SIG-M5 treated with dmso at 0.1 percent for 504 hours (cell line): Measurements from ENCODE around the gene RASGRP2.
"Not testable (repeated sequence)": the region's sequence is repeated elsewhere in the genome, so short reads cannot be mapped to it uniquely, and the experiment has no call there.

Source experiments
- DNase-seq: peaks from one replicate; lab custom pipeline; 2025; ENCODE audit not compliant: unreplicated experiment; lab: John Stamatoyannopoulos, UW

The RASGRP2 gene

DNA sequence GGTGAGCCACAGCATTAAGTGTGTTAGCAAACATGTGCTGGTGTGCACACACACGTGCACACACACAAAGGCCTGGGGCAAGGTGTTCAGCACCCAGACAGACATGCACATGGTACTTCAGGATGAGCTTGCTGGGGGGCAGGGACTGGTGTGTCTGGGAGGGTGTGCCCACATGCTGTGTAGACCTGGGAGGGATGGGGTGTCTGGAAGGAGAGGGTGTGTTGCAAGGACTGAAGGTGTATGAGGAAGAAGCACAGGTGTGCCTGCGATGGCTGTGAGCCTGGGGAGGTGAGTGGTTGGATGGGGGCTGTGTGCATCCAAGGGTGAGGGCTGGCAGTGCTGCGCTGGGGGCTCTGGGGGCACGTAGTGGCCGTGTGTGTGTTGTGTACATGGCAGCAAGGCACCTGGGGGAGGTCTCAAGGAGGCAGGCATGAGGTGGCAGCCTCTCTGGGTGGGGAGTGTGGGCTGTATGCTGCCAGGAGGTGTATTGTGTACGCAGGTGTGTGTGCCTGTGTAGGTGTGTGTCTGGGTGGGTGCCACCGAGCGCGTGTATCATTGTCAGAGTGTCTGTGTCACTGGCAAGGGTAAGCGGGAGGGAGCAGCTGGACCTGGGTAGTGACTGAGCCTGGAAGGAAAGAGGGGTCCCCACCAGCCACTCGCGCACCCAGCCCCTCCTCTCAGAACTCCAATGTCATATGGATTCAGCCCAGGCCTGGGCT is 23.1 kb downstream of the RASGRP2 start:
- no peak for DNase-seq

- no peak for DNase-seq
Observed at GRCh38 chr11:64720167-64720566, 23.8 kb downstream of the RASGRP2 start.

- DNase-seq, result no peak
Observed at GRCh38 chr11:64719406-64719805, 24.5 kb downstream of the RASGRP2 start.

DNA sequence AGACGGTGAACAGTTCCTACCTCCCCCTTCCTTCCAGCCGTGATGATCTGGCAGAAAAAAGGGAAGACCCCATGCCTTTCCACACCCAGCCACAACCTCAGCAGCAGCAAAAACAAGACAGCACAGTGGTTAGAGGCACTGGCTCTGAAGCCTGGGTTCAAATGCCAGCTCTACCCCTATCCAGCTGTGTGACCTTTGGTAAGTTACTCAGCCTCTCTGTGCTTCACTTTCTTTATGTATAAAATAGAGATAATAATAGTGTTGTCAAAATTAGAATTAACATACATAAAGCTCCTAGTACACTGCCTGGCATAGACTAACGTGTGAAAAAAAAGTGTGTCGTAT is 25.2 kb downstream of the RASGRP2 start:
- no peak for DNase-seq

- no peak for DNase-seq
Observed at GRCh38 chr11:64718084-64718779, 25.7 kb downstream of the RASGRP2 start.

DNA sequence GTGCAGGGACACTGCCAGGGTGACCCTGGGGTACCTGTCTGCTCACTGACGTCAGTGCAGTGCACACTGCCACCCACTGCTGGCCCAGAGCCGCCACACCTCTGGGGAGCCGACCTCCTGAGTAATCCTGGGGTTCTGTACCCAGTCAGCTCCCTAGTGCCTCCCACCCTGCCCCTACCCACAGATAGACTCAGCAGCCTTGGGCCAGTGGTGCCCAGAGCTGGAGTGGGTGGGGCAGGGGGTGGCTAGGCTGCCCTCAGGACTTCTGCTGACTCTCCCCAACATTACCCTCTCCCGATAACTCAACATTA is 26.7 kb downstream of the RASGRP2 start:
- DNase-seq, result no peak

- no peak for DNase-seq
Observed at GRCh38 chr11:64716473-64717267, 27.3 kb downstream of the RASGRP2 start.

- DNase-seq, result no peak
Observed at GRCh38 chr11:64715756-64716472, 28.0 kb downstream of the RASGRP2 start.

DNA sequence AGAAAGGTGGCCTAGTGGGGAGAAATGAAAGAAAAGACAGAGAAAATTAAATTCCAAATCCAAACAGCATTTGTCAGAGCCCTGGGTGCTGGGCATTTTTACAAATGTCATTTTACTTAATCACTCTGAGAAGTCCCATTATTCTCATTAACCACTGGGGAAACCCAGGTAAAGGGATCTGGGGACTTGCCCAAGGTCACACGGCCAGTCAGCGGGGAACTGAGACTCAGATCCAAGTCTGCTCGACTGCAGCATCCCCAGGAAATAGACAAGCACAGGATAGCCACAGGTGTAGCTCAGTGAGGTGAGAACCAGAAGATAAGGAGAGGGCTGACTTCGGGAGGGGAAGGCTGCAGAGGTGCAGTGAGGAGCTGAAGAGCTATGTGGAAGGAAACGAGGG is 28.8 kb downstream of the RASGRP2 start:
- no peak for DNase-seq

DNA sequence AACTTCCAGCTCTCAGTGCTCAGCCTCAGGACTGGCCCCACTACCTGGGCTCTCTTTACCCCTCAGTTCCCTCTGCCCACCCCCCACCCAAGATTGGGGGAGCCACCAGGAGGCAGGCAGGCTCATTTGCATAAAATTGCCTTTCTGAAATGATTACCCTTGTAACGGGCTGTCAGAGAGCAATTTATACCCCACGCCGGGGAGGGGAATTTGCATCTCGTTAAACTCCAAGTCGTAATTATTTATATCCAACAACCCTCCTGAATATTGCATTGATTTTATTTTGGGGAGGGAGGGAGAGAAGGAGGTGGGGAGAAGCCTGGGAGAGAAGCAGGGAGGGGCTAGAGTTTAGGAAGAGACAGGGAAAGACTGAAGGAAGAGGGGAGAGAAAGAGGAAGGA is 29.3 kb downstream of the RASGRP2 start:
- DNase-seq, result no peak

- no peak for DNase-seq
Observed at GRCh38 chr11:64713781-64714363, 30.1 kb downstream of the RASGRP2 start.

GRCh38 chr11:64713016-64713707 is 30.8 kb downstream of the RASGRP2 start:
- DNase-seq, result no peak

- no peak for DNase-seq
Observed at GRCh38 chr11:64712430-64713015, 31.4 kb downstream of the RASGRP2 start.

DNA sequence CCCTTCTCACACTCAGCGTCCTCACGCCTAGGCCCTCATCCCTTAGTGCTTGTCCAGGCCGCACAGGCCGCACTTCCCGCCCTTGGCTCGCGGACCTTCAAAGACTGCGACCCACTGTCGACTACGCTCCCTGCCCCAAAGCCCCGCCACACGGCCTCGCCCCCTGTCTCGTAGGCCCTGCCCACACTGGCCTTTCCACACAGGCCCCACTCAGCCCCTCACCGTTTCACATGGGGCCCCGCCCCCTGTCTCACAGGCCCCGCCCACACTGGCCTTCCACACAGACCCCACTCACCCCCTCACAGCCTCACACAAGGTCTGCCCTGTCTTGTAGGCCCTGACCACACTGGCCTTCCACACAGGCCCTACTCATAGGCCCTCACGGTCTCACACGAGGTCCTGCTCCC is 32.0 kb downstream of the RASGRP2 start:
- DNase-seq, result no peak

DNA sequence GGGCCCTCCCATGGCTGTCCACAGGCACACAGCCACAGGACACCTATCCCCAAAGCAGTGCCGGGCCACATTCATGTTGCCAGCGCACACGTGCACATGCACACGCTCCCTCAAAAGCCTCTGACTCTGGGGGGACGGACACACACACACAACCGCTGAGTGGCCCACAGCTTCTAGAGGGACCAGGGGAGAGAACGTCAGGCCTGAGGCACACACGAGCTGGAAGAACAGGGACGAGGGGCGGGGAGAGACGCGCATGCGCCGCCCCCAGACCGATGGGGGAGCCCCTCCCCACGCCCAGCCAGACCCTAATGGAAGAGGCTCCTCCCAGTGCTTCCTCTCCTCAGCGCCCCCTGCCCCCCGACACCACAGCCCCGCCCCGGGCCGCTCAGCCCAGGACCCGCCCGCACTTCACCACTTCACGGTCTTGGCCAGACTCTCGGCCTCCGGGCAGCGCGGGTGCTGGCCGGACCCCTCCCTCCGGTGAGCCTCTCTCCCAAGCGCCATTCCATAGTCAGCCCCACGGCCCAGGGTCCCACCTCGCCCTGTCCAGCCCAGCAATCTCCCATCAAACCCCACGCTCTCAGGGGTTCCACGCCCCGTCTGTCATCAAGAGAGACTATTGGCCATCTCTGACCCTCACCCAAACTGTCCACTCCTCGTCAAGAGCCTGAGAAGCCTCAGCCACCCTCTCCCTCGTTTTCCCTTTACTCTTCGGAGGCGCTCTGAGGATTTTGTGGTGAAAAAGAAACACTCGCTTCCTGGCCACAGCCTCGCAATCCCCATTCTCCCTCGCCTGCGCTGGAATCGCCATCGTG is 32.6 kb downstream of the RASGRP2 start:
- DNase-seq, result no peak

GRCh38 chr11:64710418-64711137 is 33.4 kb downstream of the RASGRP2 start:
- no peak for DNase-seq

DNA sequence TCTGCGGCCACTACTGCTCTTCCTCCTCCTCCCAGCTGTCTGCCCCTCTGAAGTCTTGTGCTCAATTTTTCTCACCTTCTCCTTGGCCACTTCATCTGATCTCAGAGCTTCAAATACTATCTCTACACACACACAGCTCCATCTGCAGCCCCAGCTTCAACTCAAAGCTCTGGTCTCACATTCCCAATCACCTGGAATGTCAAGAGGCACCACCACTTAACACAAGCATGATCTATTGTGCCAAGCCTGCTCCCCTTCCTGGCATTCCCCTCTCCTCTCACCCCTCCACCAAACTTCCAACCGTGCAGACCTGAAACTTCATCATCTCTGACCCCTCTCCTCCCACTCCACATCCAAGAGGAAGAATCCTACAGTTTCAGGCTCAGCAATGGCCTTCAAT is 38.4 kb downstream of the RASGRP2 start:
- no peak for DNase-seq

- DNase-seq, result no peak
Observed at GRCh38 chr11:64703048-64703447, 40.9 kb downstream of the RASGRP2 start.

- not testable (repeated sequence) for DNase-seq
Observed at GRCh38 chr11:64701956-64702355, 42.0 kb downstream of the RASGRP2 start.
